Muscle layer of colon (tissue), 2 donors: ENCODE data around the gene STX8.

ENCODE experiments used
- H3K27ac ChIP-seq: one replicate; pipeline ENCODE4 v1.7.0; 2013; ENCODE audit warnings: low read depth, mild to moderate bottlenecking, low read length, moderate library complexity
- H3K27me3 ChIP-seq, 2 donors: one replicate each; pipeline ENCODE4 v1.7.0; 2013; ENCODE audit warnings: low read length in 2 of 2, mild to moderate bottlenecking in 2 of 2; ENCODE audit not compliant: insufficient read depth in 2 of 2, control insufficient read depth in 1 of 2
- H3K36me3 ChIP-seq: one replicate; pipeline ENCODE4 v1.7.0; 2013; ENCODE audit warnings: mild to moderate bottlenecking, low read length; ENCODE audit not compliant: insufficient read depth
- H3K4me1 ChIP-seq: one replicate; pipeline ENCODE4 v1.7.0; 2013; ENCODE audit warnings: mild to moderate bottlenecking, low read length; ENCODE audit not compliant: insufficient read depth
- H3K4me3 ChIP-seq, 2 donors: one replicate each; pipeline ENCODE4 v1.7.0; 2013; ENCODE audit warnings: low read length in 2 of 2, low read depth in 1 of 2, mild to moderate bottlenecking in 1 of 2, moderate library complexity in 1 of 2
- H3K9ac ChIP-seq: one replicate; pipeline ENCODE4 v1.7.0; 2013; ENCODE audit warnings: low read length
- H3K9me3 ChIP-seq: one replicate; pipeline ENCODE4 v1.7.0; 2013; ENCODE audit warnings: mild to moderate bottlenecking, low read length
- donor health status: abdominal sarcoma.
- donor health status: Adenocarcinoma of cecum.

The STX8 gene

GRCh38 chr17:9233271-9233599 lies 342.4 kb downstream of the STX8 start:
- Histone ChIP-seq H3K9me3 (no peaks in the 10 kb centered on the region), H3K27me3 (no peaks in the 10 kb centered on the region), H3K36me3 (no peaks in the 10 kb centered on the region), H3K4me1 (peaks cover 6% of the 10 kb centered on the region), H3K9ac (no peak overlapping the region), H3K27ac (no peak overlapping the region), H3K4me3 (no peak overlapping the region)

- Histone ChIP-seq H3K27me3 (no peaks in the 10 kb centered on the region), H3K27ac (no peak overlapping the region), H3K36me3 (no peaks in the 10 kb centered on the region), H3K9ac (no peak overlapping the region), H3K4me1 (peaks cover 10% of the 10 kb centered on the region), H3K9me3 (no peaks in the 10 kb centered on the region), H3K4me3 (no peak overlapping the region)
These were observed 342.9 kb downstream of the STX8 start for GRCh38 chr17:9232591-9233270.

GRCh38 chr17:9232155-9232475 lies 343.5 kb downstream of the STX8 start:
- peaks cover 10% of the 10 kb centered on the region for H3K4me1 ChIP-seq
- H3K9me3 ChIP-seq, result no peaks in the 10 kb centered on the region
- H3K27me3 ChIP-seq, result no peaks in the 10 kb centered on the region
- H3K4me3 ChIP-seq, result no peak overlapping the region
- H3K9ac ChIP-seq, result no peak overlapping the region
- H3K36me3 ChIP-seq, result no peaks in the 10 kb centered on the region
- no peak overlapping the region for H3K27ac ChIP-seq

- H3K36me3 ChIP-seq, result no peaks in the 10 kb centered on the region
- H3K4me1 ChIP-seq, result peaks cover 10% of the 10 kb centered on the region
- no peak overlapping the region for H3K9ac ChIP-seq
- no peaks in the 10 kb centered on the region for H3K27me3 ChIP-seq
- H3K9me3 ChIP-seq, result no peaks in the 10 kb centered on the region
- H3K4me3 ChIP-seq, result no peak overlapping the region
- no peak overlapping the region for H3K27ac ChIP-seq
These were observed 344.0 kb downstream of the STX8 start for GRCh38 chr17:9231449-9232154.

- Histone ChIP-seq H3K27me3 (no peaks in the 10 kb centered on the region), H3K36me3 (no peaks in the 10 kb centered on the region), H3K9me3 (no peaks in the 10 kb centered on the region), H3K27ac (no peak overlapping the region), H3K4me3 (no peak overlapping the region), H3K9ac (no peak overlapping the region), H3K4me1 (peaks cover 10% of the 10 kb centered on the region)
These were observed 344.8 kb downstream of the STX8 start for GRCh38 chr17:9230861-9231260.

- Histone ChIP-seq H3K9ac (no peak overlapping the region), H3K4me3 (no peak overlapping the region), H3K36me3 (no peaks in the 10 kb centered on the region), H3K9me3 (no peaks in the 10 kb centered on the region), H3K27me3 (no peaks in the 10 kb centered on the region), H3K4me1 (peaks cover 10% of the 10 kb centered on the region), H3K27ac (no peak overlapping the region)
These were observed 345.3 kb downstream of the STX8 start for GRCh38 chr17:9230346-9230745.

GRCh38 chr17:9229826-9230201 lies 345.8 kb downstream of the STX8 start:
- H3K27ac ChIP-seq, result no peak overlapping the region

GRCh38 chr17:9229160-9229825 lies 346.3 kb downstream of the STX8 start:
- Histone ChIP-seq H3K4me1 (peaks cover 10% of the 10 kb centered on the region), H3K9ac (no peak overlapping the region), H3K9me3 (no peaks in the 10 kb centered on the region), H3K27ac (no peak overlapping the region), H3K36me3 (no peaks in the 10 kb centered on the region), H3K27me3 (no peaks in the 10 kb centered on the region), H3K4me3 (no peak overlapping the region)

More at GRCh38 chr17:9229826-9230201, 345.8 kb downstream of the STX8 start:
- no peaks in the 10 kb centered on the region for H3K36me3 ChIP-seq
- H3K27me3 ChIP-seq, result no peaks in the 10 kb centered on the region
- peaks cover 10% of the 10 kb centered on the region for H3K4me1 ChIP-seq
- no peak overlapping the region for H3K9ac ChIP-seq
- no peaks in the 10 kb centered on the region for H3K9me3 ChIP-seq
- H3K4me3 ChIP-seq, result no peak overlapping the region

- Histone ChIP-seq H3K4me3 (no peak overlapping the region), H3K9ac (no peak overlapping the region), H3K4me1 (peaks cover 10% of the 10 kb centered on the region), H3K36me3 (no peaks in the 10 kb centered on the region), H3K9me3 (no peaks in the 10 kb centered on the region), H3K27me3 (no peaks in the 10 kb centered on the region), H3K27ac (no peak overlapping the region)
These were observed 347.0 kb downstream of the STX8 start for GRCh38 chr17:9228408-9229159.

GRCh38 chr17:9227819-9228407 lies 347.7 kb downstream of the STX8 start:
- Histone ChIP-seq H3K27me3 (no peaks in the 10 kb centered on the region), H3K36me3 (no peaks in the 10 kb centered on the region), H3K4me1 (peaks cover 10% of the 10 kb centered on the region), H3K4me3 (no peak overlapping the region), H3K9me3 (no peaks in the 10 kb centered on the region), H3K9ac (no peak overlapping the region), H3K27ac (no peak overlapping the region)

GRCh38 chr17:9226794-9227135 lies 348.9 kb downstream of the STX8 start:
- Histone ChIP-seq H3K9ac (no peak overlapping the region), H3K9me3 (no peaks in the 10 kb centered on the region), H3K27ac (no peak overlapping the region), H3K4me1 (peaks cover 10% of the 10 kb centered on the region), H3K4me3 (no peak overlapping the region), H3K36me3 (no peaks in the 10 kb centered on the region), H3K27me3 (no peaks in the 10 kb centered on the region)
